H9 (cell line): ENCODE results near the gene ZNF800. TPM values are rescaled to one million over a fixed set of nuclear protein-coding genes. Genes with fewer than 3 reads are reported as not detected.

Experiments
- DNase-seq: peaks from one replicate; pipeline ENCODE4 v3.0.0-alpha.2; 2017
- H2AFZ ChIP-seq: one replicate; pipeline ENCODE4 v1.6.1; 2013; ENCODE audit warnings: mild to moderate bottlenecking, low read length, control low read depth, moderate library complexity
- H2AK5ac ChIP-seq: 2 replicates; pipeline ENCODE4 v1.6.1; 2013; ENCODE audit warnings: low read length, control low read depth, mixed read lengths; ENCODE audit not compliant: insufficient read length
- H2BK120ac ChIP-seq: one replicate; pipeline ENCODE4 v1.6.1; 2013; ENCODE audit warnings: low read depth, mild to moderate bottlenecking, low read length, control low read depth, inconsistent platforms; ENCODE audit not compliant: poor library complexity, severe bottlenecking
- H2BK12ac ChIP-seq: 2 replicates; pipeline ENCODE4 v1.6.1; 2013; ENCODE audit warnings: low read length, control low read depth, mixed read lengths, low read depth; ENCODE audit not compliant: insufficient read length
- H2BK15ac ChIP-seq: 2 replicates; pipeline ENCODE4 v1.6.1; 2013; ENCODE audit warnings: low read depth, low read length, control low read depth
- H2BK20ac ChIP-seq: one replicate; pipeline ENCODE4 v1.6.1; 2013; ENCODE audit warnings: low read depth, mild to moderate bottlenecking, low read length, control low read depth, inconsistent platforms; ENCODE audit not compliant: poor library complexity, severe bottlenecking
- H2BK5ac ChIP-seq: 2 replicates; pipeline ENCODE4 v1.6.1; 2013; ENCODE audit warnings: low read length, control low read depth, mixed read lengths; ENCODE audit not compliant: insufficient read length
- H3K14ac ChIP-seq: 2 replicates; pipeline ENCODE4 v1.6.1; 2013; ENCODE audit warnings: low read length, control low read depth; ENCODE audit not compliant: insufficient read depth
- H3K18ac ChIP-seq: 2 replicates; pipeline ENCODE4 v1.6.1; 2013; ENCODE audit warnings: low read depth, mild to moderate bottlenecking, mixed read lengths, low read length, control low read depth; ENCODE audit not compliant: insufficient read length
- H3K23ac ChIP-seq: 2 replicates; pipeline ENCODE4 v1.6.1; 2013; ENCODE audit warnings: low read length, control low read depth, mixed read lengths, low read depth; ENCODE audit not compliant: insufficient read length
- H3K23me2 ChIP-seq: 2 replicates; pipeline ENCODE4 v1.6.1; 2013; ENCODE audit warnings: low read depth, mild to moderate bottlenecking, mixed read lengths, low read length, control low read depth; ENCODE audit not compliant: insufficient read length, poor library complexity, severe bottlenecking
- H3K27ac ChIP-seq: 2 replicates; pipeline ENCODE4 v1.5.1; 2013; ENCODE audit warnings: low read length, control low read depth, mixed read lengths, low read depth; ENCODE audit not compliant: insufficient read length
- H3K27me3 ChIP-seq: 2 replicates; pipeline ENCODE4 v1.6.1; 2013; ENCODE audit warnings: low read length, control low read depth, inconsistent platforms; ENCODE audit not compliant: insufficient read depth
- H3K4ac ChIP-seq: 2 replicates; pipeline ENCODE4 v1.6.1; 2013; ENCODE audit warnings: low read depth, mild to moderate bottlenecking, control low read depth, inconsistent platforms, low read length, moderate library complexity
- H3K4me1 ChIP-seq: 2 replicates; pipeline ENCODE4 v1.6.1; 2013; ENCODE audit warnings: low read length, control low read depth, inconsistent platforms; ENCODE audit not compliant: insufficient read depth
- H3K4me2 ChIP-seq: 2 replicates; pipeline ENCODE4 v1.6.1; 2013; ENCODE audit warnings: low read length, control low read depth, mixed read lengths; ENCODE audit not compliant: insufficient read length, insufficient read depth
- H3K56ac ChIP-seq: 2 replicates; pipeline ENCODE4 v1.6.1; 2013; ENCODE audit warnings: low read depth, mild to moderate bottlenecking, mixed read lengths, low read length, control low read depth; ENCODE audit not compliant: insufficient read length
- H3K79me1 ChIP-seq: 2 replicates; pipeline ENCODE4 v1.6.1; 2013; ENCODE audit warnings: low read depth, mild to moderate bottlenecking, moderate library complexity, low read length, control low read depth, inconsistent platforms; ENCODE audit not compliant: insufficient read depth, poor library complexity, severe bottlenecking
- H3K79me2 ChIP-seq: 2 replicates; pipeline ENCODE4 v1.6.1; 2013; ENCODE audit warnings: low read length, control low read depth, inconsistent platforms; ENCODE audit not compliant: insufficient read depth
- H3K9ac ChIP-seq: 2 replicates; pipeline ENCODE4 v1.6.1; 2013; ENCODE audit warnings: low read length, control low read depth, mixed read lengths; ENCODE audit not compliant: insufficient read length; ENCODE audit errors: extremely low read depth
- H3K9me3 ChIP-seq: one replicate; pipeline ENCODE4 v1.6.1; 2013; ENCODE audit warnings: low read depth, low read length, inconsistent platforms; ENCODE audit not compliant: control insufficient read depth
- H3T11ph ChIP-seq: one replicate; pipeline ENCODE4 v1.6.1; 2013; ENCODE audit warnings: mild to moderate bottlenecking, low read length, control low read depth, inconsistent platforms
- H4K20me1 ChIP-seq: one replicate; pipeline ENCODE4 v1.6.1; 2013; ENCODE audit not compliant: control insufficient read depth, insufficient read length, insufficient read depth
- H4K5ac ChIP-seq: 2 replicates; pipeline ENCODE4 v1.6.1; 2013; ENCODE audit warnings: low read depth, mild to moderate bottlenecking, mixed read lengths, low read length, control low read depth; ENCODE audit not compliant: insufficient read length
- H4K8ac ChIP-seq: replicated peaks from 2 replicates; pipeline ENCODE4 v1.6.1; 2013; ENCODE audit warnings: low read length, control low read depth, mixed read lengths, low read depth; ENCODE audit not compliant: insufficient read length
- H4K91ac ChIP-seq: 2 replicates; pipeline ENCODE4 v1.6.1; 2013; ENCODE audit warnings: low read depth, mild to moderate bottlenecking, moderate library complexity, mixed read lengths, low read length, control low read depth; ENCODE audit not compliant: insufficient read length
- H3K27ac Mint-ChIP-seq, 3 experiments: 2 replicates in 2 of 3; 3 replicates in 1 of 3; pipeline ENCODE4 v1.8.0; 2020 to 2021; ENCODE audit warnings: mixed read lengths in 3 of 3, mild to moderate bottlenecking in 1 of 3, moderate library complexity in 1 of 3
- H3K27me3 Mint-ChIP-seq: 2 replicates; pipeline ENCODE4 v1.8.0; 2021; ENCODE audit warnings: low read depth, mild to moderate bottlenecking, moderate library complexity, mixed read lengths
- H3K36me3 Mint-ChIP-seq, 3 experiments: 2 replicates in 2 of 3; 3 replicates in 1 of 3; pipeline ENCODE4 v1.8.0; 2020 to 2021; ENCODE audit warnings: low read depth in 3 of 3, mixed read lengths in 3 of 3; ENCODE audit not compliant: insufficient read depth in 1 of 3
- H3K4me1 Mint-ChIP-seq, 2 experiments: 2 replicates each; pipeline ENCODE4 v1.8.0; 2020; ENCODE audit warnings: mixed read lengths in 2 of 2
- H3K4me3 Mint-ChIP-seq, 2 experiments: 2 replicates in 1 of 2; 3 replicates in 1 of 2; pipeline ENCODE4 v1.8.0; 2020 to 2021; ENCODE audit warnings: mild to moderate bottlenecking in 2 of 2, mixed read lengths in 2 of 2, moderate library complexity in 1 of 2
- H3K9me3 Mint-ChIP-seq, 2 experiments: 2 replicates in 1 of 2; 3 replicates in 1 of 2; pipeline ENCODE4 v1.8.0; 2020; ENCODE audit warnings: mild to moderate bottlenecking in 2 of 2, mixed read lengths in 2 of 2, moderate library complexity in 1 of 2
- WGBS: extraction: QIAGEN DNeasy Blood & Tissue Kit; methylation state at CpG from one replicate; pipeline ENCODE4 v1.1.7; 2013; ENCODE audit warnings: missing lambda C conversion rate, low lambda C conversion rate, mixed read lengths; ENCODE audit not compliant: insufficient read length; ENCODE audit errors: extremely low coverage; 5-methylcytosine and 5-hydroxymethylcytosine counted together
- total RNA-seq: library from RNA; stranded (reverse); gene quantifications from 2 replicates; pipeline ENCODE4 v1.2.1, GENCODE V29; 2021
- TF ChIP-seq, protein P1 (sequence below): fragments of 200-600 bp; sonication (generic); conservative IDR thresholded peaks from 3 replicates; pipeline ENCODE4 v1.8.0; 2021; ENCODE audit warnings: antibody characterized with exemption, mild to moderate bottlenecking

ZNF800 gene
- total RNA-seq, 1 experiment from 2014 or later, result 11.0 TPM

DNA sequence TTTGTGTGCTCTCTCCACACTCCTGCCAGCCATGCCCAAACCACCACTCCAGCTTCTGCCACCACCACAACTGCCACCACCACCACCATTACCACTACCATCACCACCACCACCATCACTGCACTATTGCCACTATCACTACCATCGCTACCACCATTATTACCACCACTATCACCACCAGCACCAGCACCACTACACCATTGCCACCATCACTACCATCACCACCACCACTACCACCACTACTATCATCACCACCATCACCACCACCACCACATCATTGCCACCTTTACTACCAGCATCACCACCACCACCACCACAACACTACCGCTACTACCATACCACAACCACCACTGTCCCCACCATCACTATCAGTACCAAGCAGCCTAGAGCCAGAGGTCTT is 26.0 kb upstream of the ZNF800 start:
- DNase-seq, result no peak
- Mint-ChIP-seq H3K27ac (no peak overlapping the region), H3K27me3 (peaks cover 24% of the 10 kb centered on the region), H3K4me3 (no peak overlapping the region), H3K9me3 (peaks cover 2 to 6% of the 10 kb centered on the region in 2 experiments; a peak in 2 of 5 replicates), H3K4me1 (no peaks in the 10 kb centered on the region), H3K36me3 (no peaks in the 10 kb centered on the region)
- Histone ChIP-seq H2AK5ac (no peak overlapping the region), H3K9ac (no peak overlapping the region), H2BK120ac (no peak overlapping the region), H3K4ac (no peak overlapping the region), H3K79me2 (no peaks in the 10 kb centered on the region), H4K91ac (no peak overlapping the region), H3K23ac (no peak overlapping the region), H2BK20ac (no peak overlapping the region), H4K5ac (no peak overlapping the region), H2BK12ac (no peak overlapping the region), H3K4me2 (no peak overlapping the region), H2BK15ac (no peak overlapping the region), H2BK5ac (no peak overlapping the region), H3K56ac (no peak overlapping the region), H3K79me1 (no peaks in the 10 kb centered on the region), H3K9me3 (no peaks in the 10 kb centered on the region), H3K4me1 (no peaks in the 10 kb centered on the region), H3T11ph (no peak overlapping the region), H4K8ac (no peak overlapping the region), H3K27me3 (no peaks in the 10 kb centered on the region), H3K27ac (no peak overlapping the region), H2AFZ (no peak overlapping the region), H3K23me2 (no peaks in the 10 kb centered on the region), H3K14ac (no peak overlapping the region), H3K18ac (no peak overlapping the region), H4K20me1 (no peaks in the 10 kb centered on the region)
- no CpG with 5 or more reads among the region's 2 CpGs for WGBS
- TF ChIP-seq, protein P1, sequence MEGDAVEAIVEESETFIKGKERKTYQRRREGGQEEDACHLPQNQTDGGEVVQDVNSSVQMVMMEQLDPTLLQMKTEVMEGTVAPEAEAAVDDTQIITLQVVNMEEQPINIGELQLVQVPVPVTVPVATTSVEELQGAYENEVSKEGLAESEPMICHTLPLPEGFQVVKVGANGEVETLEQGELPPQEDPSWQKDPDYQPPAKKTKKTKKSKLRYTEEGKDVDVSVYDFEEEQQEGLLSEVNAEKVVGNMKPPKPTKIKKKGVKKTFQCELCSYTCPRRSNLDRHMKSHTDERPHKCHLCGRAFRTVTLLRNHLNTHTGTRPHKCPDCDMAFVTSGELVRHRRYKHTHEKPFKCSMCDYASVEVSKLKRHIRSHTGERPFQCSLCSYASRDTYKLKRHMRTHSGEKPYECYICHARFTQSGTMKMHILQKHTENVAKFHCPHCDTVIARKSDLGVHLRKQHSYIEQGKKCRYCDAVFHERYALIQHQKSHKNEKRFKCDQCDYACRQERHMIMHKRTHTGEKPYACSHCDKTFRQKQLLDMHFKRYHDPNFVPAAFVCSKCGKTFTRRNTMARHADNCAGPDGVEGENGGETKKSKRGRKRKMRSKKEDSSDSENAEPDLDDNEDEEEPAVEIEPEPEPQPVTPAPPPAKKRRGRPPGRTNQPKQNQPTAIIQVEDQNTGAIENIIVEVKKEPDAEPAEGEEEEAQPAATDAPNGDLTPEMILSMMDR, result no peak
